NCI-H2081 (cell line): ENCODE data around the gene DENND6B.

Source experiments
- DNase-seq, 2 experiments: peaks; one replicate each; lab custom pipeline; 2025; lab: John Stamatoyannopoulos, UW

Gene DENND6B

DNA sequence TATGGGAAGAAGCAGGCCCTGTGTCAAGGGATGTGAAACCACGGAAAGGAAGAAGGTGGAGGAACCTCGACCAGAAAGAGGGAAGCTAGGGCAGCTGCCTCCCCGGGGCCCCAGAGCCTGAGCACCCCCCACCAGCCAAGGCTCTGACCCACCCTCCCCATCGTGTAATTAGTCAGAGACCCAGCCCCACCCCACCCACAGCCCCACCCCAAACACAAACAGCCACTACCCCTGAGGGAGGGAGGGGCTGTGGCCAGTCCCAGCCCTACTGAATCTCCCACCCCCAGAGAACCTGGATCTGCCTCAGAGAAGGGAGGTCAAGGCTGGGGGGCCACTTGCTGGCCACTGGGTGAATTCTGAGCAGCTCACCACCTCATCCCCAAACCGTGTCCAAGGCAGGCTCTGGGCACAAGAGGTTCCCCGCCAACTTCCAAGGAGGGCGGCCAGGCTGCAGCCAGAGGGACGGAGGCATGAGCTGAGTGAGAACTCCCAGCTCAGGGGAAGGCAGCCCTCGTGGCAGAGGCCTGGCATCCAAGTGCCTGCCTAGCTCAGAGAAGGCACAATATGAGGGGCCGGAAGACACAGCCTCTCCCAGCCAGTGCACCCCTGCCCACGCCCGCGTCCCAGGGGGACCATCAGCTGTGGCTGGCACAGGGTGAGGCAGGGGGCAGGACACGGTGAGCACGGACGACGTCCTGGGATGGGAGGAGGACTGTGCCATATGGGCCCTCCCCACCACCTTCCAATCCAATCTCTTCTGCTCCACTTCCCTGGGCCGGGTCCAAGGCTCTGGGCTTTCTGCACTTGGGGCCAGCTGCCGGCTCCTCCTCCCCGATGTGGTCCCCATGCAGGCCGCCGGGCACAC lies 22.1 kb downstream of the DENND6B start:
- DNase-seq: no peak

DNA sequence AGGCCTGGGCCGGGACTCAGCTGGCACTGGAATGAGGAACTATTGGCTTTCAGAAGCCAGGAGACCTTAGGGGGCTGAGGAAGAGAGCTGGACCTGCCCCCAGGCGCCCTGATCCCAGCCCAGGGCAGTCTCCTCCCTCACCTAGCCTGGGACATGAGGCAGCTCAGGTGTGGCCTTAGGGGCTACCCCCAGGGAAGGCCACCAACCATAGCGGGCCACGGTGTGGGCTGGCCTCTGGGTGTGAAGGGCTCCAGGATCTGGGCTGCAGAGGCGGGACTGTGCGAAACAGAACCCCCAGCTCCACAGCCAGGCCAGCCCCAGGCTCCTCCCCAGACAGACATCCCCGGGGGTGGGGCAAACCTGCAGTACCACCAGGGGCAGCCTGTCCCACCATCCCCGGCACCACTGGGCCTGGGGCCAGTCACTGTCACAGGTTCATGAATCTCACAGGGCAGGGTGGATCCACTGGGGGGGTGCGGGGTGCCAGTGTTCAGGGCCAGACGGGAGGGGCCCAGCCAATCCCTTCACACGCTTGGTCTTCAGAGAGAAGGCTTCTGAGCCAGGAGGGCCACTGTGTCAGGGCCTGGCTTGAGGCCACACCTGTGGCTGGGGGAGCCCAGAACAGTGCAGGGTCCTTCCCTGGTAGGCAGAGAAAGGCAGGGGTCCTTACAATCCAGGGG lies 22.8 kb downstream of the DENND6B start:
- DNase-seq: no peak

DNA sequence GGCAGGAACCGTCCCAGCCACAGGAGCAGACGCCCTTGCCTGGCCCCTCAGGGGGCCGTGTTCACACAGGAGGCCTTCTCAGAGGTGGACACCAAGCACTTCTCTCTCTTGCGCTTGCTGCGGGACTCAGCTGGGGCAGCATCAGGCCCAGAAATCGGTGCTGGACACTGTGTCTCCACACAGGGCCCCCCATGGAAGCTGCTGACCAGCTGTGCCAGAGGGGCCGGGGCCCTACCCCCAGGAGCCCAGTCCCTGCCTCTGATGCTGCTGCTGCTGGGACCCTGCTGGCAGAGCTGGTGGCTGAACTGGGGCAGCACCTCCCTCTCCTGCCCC lies 23.3 kb downstream of the DENND6B start:
- no peak for DNase-seq

DNA sequence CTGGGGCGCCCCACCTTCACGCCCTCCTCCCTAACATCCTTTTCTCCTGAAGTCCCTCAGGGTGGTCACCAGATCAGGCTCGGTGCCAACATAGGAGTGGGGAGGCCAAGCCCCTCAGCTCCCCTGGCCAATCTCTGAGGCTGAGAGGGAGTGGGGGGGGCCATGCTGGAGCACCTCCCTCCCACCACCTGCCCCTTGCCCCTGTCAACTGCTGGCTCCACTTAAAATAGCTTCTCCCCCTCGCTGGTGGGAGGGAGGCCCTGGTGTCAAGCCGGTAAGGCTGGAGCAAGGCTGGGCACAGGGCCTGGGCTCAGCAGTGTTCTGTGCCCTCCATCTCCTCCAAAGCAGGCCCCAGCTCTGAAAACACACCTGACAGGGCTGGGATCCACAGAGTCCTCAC lies 24.2 kb downstream of the DENND6B start:
- no peak for DNase-seq

DNA sequence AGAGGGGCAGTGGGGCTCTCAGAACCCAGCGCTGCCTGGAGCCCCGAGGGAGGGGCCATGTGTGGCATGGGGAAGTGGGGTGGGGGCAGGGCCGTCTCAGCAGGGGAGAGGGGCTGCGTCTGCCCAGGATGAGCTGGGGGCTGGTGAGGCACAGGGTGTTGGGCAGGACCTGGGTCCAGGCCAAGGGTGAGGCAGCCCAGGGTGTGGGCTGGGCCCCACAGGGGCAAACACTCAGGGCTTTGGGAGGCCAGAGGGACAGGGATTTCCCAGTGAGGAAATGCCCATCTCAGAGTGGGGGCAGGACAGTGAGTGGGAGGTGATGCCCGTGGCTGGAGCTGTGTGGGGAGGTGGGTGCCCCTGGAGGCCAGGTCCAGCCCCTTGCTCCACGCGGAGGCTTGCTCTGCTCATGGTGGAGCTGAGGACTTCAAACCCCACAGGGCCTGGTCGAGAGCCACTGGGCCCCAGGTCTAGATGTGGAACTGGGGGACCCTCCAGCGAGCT lies 24.7 kb downstream of the DENND6B start:
- no peak for DNase-seq

DNA sequence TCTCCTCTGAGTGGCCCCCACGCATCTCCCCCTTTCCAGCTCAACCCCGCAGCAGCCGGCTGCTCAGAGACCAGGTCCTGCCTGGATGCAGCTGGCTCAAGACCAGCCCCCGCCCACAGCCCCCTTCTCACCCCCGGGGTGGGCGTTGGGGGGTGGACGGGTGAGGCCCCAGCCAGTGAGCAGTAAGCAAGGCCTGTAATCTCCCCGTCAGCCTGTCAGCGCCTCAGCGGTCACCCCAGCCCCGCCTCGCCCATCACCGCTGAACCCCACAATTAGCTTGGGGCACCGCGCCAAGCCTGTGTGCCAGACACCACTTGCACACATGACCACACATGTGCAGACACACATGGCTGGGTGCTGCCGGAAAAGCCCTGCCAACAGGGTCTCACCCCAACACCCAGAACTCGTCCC lies 25.2 kb downstream of the DENND6B start:
- DNase-seq: peak; percentile 82 to 83

DNA sequence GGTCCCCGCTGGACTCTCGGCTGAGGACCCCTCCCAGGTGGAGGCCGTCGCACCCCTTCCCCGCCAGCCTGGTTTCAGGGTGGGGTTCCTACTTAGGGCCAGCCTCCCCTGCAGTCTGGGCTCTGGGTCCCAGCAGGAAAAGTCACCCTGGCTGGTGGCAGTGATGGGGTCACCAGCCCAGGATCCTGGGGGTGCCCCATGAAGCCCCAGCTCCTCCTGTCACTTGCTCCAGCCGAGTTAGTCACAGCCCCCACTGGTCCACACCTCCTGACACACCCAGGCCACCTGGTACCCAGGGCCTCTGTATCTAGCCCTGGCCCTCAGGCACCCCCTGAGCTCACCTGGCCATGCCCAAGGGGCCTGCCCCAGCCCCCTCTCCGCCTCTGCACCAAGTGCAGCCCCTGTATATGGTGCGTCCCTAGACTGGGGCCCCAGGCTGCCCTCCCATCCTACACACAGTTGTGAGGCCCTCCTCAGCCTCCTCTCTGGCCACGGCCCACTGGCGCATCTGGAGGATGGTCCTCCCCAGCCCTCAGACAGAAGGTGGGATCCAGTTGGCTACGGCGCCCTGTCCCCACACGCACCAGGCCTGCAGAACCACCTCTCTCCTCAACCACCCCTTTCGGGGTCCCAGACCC lies 26.1 kb downstream of the DENND6B start:
- DNase-seq: no peak

DNA sequence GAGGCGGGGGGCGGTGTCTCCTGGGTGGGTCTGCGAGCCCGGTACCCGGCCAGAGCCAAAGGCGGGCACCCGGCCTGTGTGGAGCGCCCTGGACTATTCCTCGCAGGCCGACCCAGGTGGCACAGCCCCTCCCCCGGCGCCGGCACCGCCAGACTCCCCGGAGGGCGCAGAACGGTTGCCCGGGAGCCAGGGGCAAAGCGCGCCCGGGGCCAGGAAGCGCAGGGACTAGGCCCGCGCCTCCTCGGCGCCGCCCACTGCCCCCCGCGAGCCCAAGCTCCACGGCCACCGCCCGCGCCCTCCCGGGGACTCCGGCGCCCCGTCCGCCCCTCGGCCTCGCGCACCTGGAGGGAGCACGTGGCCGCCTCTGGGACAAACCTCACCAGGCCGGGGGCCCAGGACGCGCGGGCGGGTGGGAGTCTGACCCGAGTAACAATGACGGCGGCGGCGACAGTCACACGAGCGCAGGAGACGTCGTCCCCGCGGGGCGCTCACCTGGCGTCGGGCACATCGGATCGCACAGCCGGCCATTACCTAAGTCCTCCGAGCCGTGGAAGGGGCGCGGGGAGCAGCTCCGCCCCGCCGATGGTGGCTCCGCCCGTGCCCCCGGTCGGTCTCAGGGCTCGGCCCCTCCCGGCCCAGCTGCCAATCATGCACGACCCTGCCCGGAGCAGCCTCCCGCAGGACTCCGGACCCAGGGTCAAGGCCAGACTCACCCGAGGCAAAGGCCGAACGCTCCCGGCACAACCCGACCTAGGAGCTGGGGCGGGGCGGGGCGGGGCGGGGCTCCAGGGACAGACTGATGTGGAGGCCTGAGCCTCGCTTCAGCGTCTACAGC lies 26.8 kb downstream of the DENND6B start:
- no peak for DNase-seq

DNA sequence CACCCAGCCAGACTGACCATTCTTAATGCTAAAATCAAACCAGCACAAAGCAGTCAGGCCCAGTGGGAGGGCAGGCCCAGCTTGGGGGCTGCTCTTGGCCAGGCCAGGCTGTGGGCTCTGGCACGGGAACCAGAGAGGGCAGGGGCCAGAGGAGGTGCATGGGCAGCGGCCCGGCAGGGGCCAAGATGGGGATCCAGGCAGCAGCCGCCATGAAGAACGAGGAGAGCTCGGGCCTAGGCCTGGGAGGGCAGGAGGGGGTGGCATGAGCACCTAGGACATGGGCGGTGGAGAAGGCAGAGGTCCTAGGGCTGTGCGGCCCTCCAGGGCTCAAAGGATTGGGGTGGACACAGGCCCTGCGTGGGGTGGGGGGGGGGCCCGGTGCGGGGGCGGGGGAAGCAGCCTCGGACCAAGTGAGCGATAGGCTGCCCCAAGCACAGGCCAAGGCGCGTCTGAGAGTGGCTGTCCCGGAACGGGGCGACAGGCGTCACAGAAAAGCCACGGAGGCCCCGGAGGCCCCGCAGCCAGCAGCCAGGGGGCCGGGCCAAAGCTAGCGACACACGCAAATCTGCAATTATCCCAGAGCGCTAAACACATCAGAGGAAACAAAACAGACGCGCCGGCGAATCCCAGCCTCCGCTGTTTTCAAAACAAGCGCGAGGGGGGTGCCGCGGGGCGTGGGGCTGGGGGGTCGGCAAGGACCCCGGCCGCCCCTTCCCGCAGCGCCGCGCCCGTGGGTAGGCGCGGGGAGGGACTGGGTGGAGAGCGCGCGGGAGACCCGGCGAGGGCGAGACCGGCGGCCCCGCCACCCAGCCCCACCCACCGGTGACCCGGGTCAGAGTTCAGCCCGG lies 27.7 kb downstream of the DENND6B start:
- DNase-seq: no peak

DNA sequence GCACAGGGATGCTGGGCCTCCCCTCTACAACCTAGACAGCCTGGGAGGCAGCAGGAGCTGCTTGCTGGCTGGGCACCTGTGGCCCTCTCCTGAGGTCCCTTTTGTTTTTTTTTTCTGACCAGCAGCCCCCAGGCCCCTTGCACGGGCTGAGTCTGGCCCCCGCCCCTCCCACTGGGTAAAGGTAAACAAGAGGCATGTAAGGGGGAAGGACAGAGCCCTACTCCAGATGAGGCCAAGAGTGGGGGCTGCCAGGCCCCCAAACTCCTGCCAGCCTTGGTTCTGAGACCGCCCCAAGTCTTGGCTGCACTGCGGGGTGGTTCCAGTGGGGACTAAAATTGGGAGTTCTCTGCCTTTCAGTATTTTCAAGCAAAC lies 28.6 kb downstream of the DENND6B start:
- DNase-seq: no peak

DNA sequence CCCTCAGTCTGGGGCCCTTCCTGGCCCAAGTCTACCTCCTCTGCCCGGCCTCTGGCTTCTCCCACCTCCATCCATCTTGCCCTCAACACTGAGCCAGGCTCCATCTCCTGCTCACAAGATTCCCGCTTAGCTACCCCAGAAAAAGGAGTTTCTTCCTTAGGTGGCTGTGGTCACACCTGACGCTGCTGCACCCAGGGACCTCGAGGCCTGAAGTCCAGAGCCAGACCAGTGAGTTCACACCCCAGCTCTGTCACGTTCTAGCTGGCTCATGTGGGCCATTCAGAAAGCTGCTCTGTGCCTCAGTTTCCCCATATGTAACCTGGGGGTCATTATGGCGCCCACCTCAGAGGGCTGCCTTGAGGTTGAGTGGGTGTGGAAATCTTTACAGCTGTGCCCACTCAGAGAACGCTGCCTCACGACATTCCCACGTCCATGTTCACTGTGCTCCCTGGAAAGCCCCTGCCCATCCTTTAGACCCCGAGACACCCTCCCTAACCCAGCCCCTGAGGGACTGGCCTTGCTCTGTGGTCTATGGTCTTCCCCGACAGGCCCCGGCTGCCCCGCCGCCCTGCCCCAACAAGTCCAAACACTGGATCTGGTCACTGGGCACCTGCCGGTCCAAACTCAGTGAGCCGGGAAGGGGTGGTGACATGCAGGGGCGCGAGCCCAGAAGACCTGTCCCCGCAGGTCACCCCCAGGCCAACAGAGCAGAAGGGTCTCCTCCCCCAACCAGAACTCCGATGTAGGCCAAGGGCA lies 29.1 kb downstream of the DENND6B start:
- DNase-seq: no peak

DNA sequence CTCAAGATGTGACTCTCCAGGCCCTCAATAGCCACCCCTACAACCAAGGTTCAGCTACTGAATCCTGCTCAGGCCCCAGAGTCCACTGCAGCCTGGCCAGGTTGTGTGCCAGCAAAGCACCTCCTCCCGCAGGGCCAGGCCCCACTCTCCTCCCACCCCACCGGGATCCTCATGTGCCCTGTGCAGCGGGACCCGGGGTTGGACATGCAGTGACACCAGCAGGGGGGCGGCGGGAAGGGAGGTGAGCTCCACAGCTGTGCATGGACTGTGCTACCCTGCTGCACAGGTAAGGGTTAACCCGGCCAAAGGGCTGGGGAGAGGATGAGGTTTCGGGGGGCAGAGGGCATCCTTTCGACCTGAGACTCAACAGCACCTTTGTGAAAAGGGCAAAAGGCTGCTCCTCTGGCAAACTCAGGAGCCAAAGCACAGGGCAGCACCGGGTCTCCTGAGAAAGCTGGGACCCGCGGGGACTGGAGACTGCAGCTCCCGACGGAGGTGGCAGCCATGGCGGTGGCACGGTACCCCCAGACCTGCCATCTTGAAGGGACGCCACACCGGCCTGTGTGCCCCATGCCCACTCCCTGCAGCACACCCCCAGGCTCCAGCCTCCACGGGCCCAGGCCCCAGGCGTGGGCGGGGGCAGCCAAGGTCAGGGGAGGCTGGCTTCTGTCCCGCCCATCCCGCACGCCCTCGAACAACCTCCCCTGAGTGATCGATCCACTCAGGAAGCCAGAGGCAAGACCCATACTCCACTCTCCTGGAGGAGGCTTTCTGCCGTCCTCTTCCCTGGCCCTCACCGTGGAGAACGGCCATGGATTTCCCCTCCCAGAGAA lies 29.9 kb downstream of the DENND6B start:
- no peak for DNase-seq

DNA sequence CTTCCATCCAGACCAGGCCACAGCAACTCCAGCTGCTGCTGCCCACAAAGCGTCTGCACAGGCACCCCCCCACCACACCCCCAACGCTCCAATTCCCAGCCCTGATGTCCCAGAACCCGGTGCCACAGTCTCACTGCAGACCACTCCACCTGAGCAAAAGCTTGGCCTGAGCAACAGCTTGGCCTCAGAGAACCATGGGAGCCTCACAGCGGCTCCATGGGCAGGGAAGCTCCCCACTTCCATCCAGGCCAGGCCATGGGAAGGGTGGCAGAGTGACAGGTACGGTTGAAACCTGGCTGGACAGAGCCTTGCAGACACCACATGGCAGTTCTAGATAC lies 32.5 kb downstream of the DENND6B start:
- DNase-seq: no peak

DNA sequence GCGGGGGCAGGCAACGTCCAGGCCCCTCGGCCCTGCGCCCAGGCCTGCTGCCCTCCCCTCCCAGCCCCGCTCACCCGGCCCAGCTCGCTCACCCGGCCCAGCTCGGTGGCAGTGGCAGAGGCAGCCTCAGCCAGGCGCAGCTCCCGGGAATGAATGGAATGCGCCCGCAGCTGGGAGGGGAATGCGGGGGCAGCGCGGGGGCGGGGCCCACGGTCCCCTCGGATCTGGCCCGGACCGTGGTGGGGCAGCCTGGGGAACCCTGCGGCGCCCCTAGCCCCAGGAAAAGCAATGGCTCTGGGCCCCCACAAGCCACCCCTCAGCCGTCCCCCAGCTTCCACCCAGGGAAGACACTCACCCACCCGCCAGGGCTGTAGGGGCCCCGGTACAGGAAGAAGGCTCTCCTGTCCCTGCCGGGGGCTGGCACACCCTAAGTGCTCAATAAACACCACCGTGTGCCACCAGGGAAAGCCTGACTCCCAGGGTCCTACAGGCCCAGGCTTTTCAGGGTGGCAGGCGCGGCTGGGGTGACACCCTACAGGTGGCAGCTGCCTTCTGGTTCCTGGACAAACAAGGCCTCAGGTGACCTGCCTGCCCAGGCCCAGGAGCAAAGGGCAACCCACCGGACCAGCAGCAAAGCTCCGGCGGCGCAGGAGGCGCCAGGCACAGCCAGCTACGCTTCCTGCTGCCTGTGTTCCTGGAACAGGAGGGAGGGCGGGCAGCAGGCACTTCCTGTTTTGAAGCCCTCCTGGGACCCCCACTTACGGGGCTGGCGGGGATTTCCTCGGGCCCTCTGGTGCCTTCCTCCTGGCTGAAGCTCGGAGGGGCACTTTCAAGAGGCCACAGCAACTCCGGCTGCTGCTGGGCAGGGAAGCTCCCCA lies 33.1 kb downstream of the DENND6B start:
- no peak for DNase-seq

DNA sequence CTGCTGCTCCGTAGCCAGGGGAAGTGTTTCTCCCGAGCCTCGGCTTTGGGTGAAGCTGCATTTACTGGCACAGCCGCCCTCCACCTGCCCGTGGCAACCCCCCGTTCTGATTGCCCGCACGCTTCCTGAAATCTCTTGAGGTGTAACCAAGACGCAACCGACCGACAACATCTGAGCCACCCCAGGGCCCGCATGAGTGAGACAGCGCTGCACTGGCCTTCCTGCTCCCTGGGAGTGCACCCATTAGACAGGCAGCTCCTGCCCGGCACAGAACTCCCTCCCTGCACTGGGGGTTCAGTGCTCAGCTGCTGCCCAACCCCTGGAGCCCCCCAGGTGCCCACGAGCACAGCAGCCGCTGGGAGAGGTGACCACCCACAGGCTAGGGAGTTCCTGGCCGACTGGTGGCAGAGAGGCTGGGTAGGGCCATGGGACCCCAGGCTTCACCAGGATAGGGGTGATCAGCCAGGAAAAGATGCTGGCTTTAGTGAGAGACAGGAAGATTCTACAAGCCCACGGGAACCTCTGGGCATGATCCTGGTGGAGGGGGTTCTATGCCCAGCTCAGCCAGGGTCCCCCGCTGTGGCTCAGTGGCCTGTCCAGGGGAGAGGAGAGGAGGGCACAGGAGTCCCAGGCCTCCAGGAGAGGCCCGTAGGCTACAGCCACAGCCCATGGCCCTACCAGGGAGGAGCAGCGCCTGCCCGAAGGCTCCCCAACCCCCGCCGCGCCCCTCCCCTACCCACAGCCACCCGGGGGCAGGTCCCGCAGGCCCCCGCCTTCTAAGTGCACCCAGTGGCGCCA lies 34.0 kb downstream of the DENND6B start:
- no peak for DNase-seq

DNA sequence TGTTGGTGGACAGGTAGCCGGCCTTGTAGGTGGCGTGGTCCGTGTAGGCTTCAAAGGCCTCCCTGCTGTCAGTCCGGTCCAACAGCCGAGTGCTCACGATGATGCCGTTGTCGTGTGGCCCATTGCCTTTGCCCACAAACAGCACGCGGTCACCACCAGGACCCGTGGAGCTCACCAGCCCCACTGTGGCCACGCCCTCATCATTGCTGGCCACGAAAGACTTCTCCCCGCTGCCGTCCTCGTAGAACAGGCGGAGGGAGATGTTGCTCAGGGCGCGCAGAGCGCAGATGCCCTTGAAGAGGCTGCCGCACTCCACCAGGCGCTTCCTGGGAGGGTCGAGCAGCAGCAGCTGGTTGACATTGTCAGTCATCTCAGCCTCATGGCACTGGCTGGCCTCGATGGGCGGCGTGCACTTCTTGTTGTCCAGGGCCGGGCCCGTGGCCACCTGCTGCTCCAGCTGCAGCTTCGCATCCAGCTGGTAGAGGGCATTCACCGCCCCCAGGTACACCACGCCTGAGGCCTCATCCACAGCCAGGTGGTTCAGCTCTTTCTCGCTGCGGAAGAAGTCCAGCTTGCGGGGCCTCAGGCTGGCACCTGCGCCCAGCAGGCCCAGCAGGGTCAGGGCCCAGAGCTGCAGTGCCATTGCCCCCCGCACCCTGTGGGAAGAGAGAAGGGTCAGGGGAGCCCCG lies 36.7 kb downstream of the DENND6B start:
- no peak for DNase-seq
